Hindlimb muscle (tissue), 1 donor: ENCODE results near the gene NINL. TPM values are rescaled to one million over a fixed set of nuclear protein-coding genes. Genes with fewer than 3 reads are reported as not detected.
A peak's percentile ranks its signal among the peaks of the same experiment; 100 is the strongest.

Experiments used
- DNase-seq: peaks from one replicate; pipeline ENCODE4 v3.0.0-alpha.2; 2013
- polyA plus RNA-seq: library from polyadenylated mRNA; unstranded; fragments of 120-200 nt; gene quantifications from one replicate; pipeline ENCODE4 v1.2.1, GENCODE V29; 2013; ENCODE audit not compliant: insufficient read length

Gene NINL
- polyA plus RNA-seq, 1 donor = 19.4 TPM

GRCh38 chr20:25461786-25462545 is 123.4 kb downstream of the NINL start:
- peak; percentile 34 for DNase-seq

- DNase-seq = no peak
Observed at GRCh38 chr20:25461281-25461650, 124.1 kb downstream of the NINL start.

GRCh38 chr20:25460566-25461280 is 124.6 kb downstream of the NINL start:
- DNase-seq = no peak

- DNase-seq = no peak
Observed at GRCh38 chr20:25459916-25460535, 125.3 kb downstream of the NINL start.

GRCh38 chr20:25459111-25459830 is 126.1 kb downstream of the NINL start:
- no peak for DNase-seq

- no peak for DNase-seq
Observed at GRCh38 chr20:25457886-25458680, 127.2 kb downstream of the NINL start.

- no peak for DNase-seq
Observed at GRCh38 chr20:25454153-25454900, 131.0 kb downstream of the NINL start.

- DNase-seq = no peak
Observed at GRCh38 chr20:25453035-25453810, 132.1 kb downstream of the NINL start.

GRCh38 chr20:25452333-25452732 is 133.0 kb downstream of the NINL start:
- DNase-seq = no peak

- DNase-seq = no peak
Observed at GRCh38 chr20:25447671-25448070, 137.7 kb downstream of the NINL start.

GRCh38 chr20:25444556-25444955 is 140.8 kb downstream of the NINL start:
- DNase-seq = no peak

- DNase-seq = no peak
Observed at GRCh38 chr20:25439328-25439727, 146.0 kb downstream of the NINL start.

GRCh38 chr20:25437153-25437581 is 148.2 kb downstream of the NINL start:
- DNase-seq = no peak

GRCh38 chr20:25424536-25424935 is 160.8 kb downstream of the NINL start:
- no peak for DNase-seq

GRCh38 chr20:25422032-25422431 is 163.3 kb downstream of the NINL start:
- no peak for DNase-seq

GRCh38 chr20:25421102-25421501 is 164.2 kb downstream of the NINL start:
- DNase-seq = no peak

- no peak for DNase-seq
Observed at GRCh38 chr20:25418776-25419175, 166.6 kb downstream of the NINL start.

GRCh38 chr20:25408890-25409289 is 176.4 kb downstream of the NINL start:
- no peak for DNase-seq

GRCh38 chr20:25408170-25408547 is 177.2 kb downstream of the NINL start:
- DNase-seq = no peak
